GM21786 (cell line): ENCODE data around the gene ATXN2.
A peak's percentile ranks its signal among the peaks of the same experiment; 100 is the strongest.
"Not testable (repeated sequence)": the region's sequence is repeated elsewhere in the genome, so short reads cannot be mapped to it uniquely, and the experiment has no call there.

Experiments
- ATAC-seq: cut with Tn5 transposase; IDR thresholded peaks from one replicate; pipeline ENCODE4 v1.9.1; 2021; ENCODE audit not compliant: unreplicated experiment

ATXN2 gene

GRCh38 chr12:111600986-111601385 lies 1.9 kb upstream of the ATXN2 start:
- not testable (repeated sequence) for ATAC-seq

- ATAC-seq, result no peak
These were observed 1.1 kb upstream of the ATXN2 start for GRCh38 chr12:111600205-111600642.

GRCh38 chr12:111599453-111600204 lies 514 bp upstream of the ATXN2 start:
- ATAC-seq, result peak; percentile 58

- ATAC-seq, result no peak
These were observed 1.1 kb downstream of the ATXN2 start for GRCh38 chr12:111597831-111598636.

GRCh38 chr12:111596985-111597830 lies 1.9 kb downstream of the ATXN2 start:
- ATAC-seq, result no peak

GRCh38 chr12:111595341-111595835 lies 3.7 kb downstream of the ATXN2 start:
- ATAC-seq, result not testable (repeated sequence)

GRCh38 chr12:111591399-111592010 lies 7.6 kb downstream of the ATXN2 start:
- not testable (repeated sequence) for ATAC-seq

- ATAC-seq, result no peak
These were observed 8.6 kb downstream of the ATXN2 start for GRCh38 chr12:111590552-111590951.

GRCh38 chr12:111589601-111590000 lies 9.5 kb downstream of the ATXN2 start:
- ATAC-seq, result no peak

GRCh38 chr12:111588010-111588409 lies 11.1 kb downstream of the ATXN2 start:
- no peak for ATAC-seq

GRCh38 chr12:111586986-111587385 lies 12.1 kb downstream of the ATXN2 start:
- no peak for ATAC-seq

GRCh38 chr12:111585690-111586089 lies 13.4 kb downstream of the ATXN2 start:
- ATAC-seq, result no peak

- ATAC-seq, result no peak
These were observed 14.2 kb downstream of the ATXN2 start for GRCh38 chr12:111584959-111585358.

GRCh38 chr12:111583506-111583905 lies 15.6 kb downstream of the ATXN2 start:
- not testable (repeated sequence) for ATAC-seq

- ATAC-seq, result no peak
These were observed 16.9 kb downstream of the ATXN2 start for GRCh38 chr12:111582133-111582747.

- ATAC-seq, result no peak
These were observed 17.5 kb downstream of the ATXN2 start for GRCh38 chr12:111581434-111582132.

- ATAC-seq, result no peak
These were observed 18.4 kb downstream of the ATXN2 start for GRCh38 chr12:111580737-111581136.

GRCh38 chr12:111580119-111580425 lies 19.0 kb downstream of the ATXN2 start:
- ATAC-seq, result no peak

GRCh38 chr12:111578971-111579340 lies 20.2 kb downstream of the ATXN2 start:
- ATAC-seq, result no peak
